AG09309 (cell line): ENCODE data around the gene REXO1.

Experiments
- DNase-seq: peaks from one replicate; pipeline ENCODE4 v3.0.0-alpha.2; 2010; ENCODE audit warnings: low read depth
- H3K4me3 ChIP-seq: 2 replicates; pipeline ENCODE4 v1.5.1; 2011; ENCODE audit warnings: mild to moderate bottlenecking, low read depth, low read length, moderate library complexity; ENCODE audit not compliant: control insufficient read depth
- CTCF ChIP-seq: IDR thresholded peaks from 2 replicates; pipeline ENCODE4 v1.5.1; 2011; ENCODE audit warnings: mild to moderate bottlenecking, low read depth, low read length, inconsistent platforms; ENCODE audit not compliant: insufficient read depth, control insufficient read depth; ENCODE audit errors: missing control alignments

Gene REXO1

GRCh38 chr19:1824252-1824622, 24.0 kb downstream of the REXO1 start:
- H3K4me3 ChIP-seq: no peak overlapping the region
- no peak for DNase-seq
- no peak for TF ChIP-seq CTCF

- TF ChIP-seq CTCF: no peak
- no peak for DNase-seq
- no peak overlapping the region for H3K4me3 ChIP-seq
Measured at GRCh38 chr19:1823539-1824251, 24.6 kb downstream of the REXO1 start.

- no peak for DNase-seq
- TF ChIP-seq CTCF: no peak
Measured at GRCh38 chr19:1823020-1823419, 25.3 kb downstream of the REXO1 start.

GRCh38 chr19:1822210-1822609, 26.1 kb downstream of the REXO1 start:
- no peak for DNase-seq
- H3K4me3 ChIP-seq: no peak overlapping the region
- TF ChIP-seq CTCF: no peak

More at GRCh38 chr19:1823020-1823419, 25.3 kb downstream of the REXO1 start:
- no peak overlapping the region for H3K4me3 ChIP-seq

GRCh38 chr19:1819341-1820255, 28.7 kb downstream of the REXO1 start:
- TF ChIP-seq CTCF: no peak
- no peak overlapping the region for H3K4me3 ChIP-seq
- no peak for DNase-seq

- no peak overlapping the region for H3K4me3 ChIP-seq
- no peak for TF ChIP-seq CTCF
- no peak for DNase-seq
Measured at GRCh38 chr19:1818549-1819195, 29.6 kb downstream of the REXO1 start.
